ENCODE data around the gene CLTCL1.

GRCh38 chr22:19204640-19205039 lies 86.9 kb downstream of the CLTCL1 start:
- no peak for TF ChIP-seq CTCF (conservative IDR thresholded peaks at IDR 0.05; ENCODE audit: low read depth in 2 of 2)
- no peak for TF ChIP-seq CREB1 (CRISPR knock-in tag; IDR thresholded peaks at IDR 0.05; ENCODE audit: low read depth)
- TF ChIP-seq POLR2AphosphoS5 (IDR thresholded peaks at IDR 0.05; ENCODE audit: low read depth), result no peak
- TF ChIP-seq STAT1 (IDR thresholded peaks at IDR 0.05; ENCODE audit: unreplicated experiment), result no peak
- TF ChIP-seq ZNF114 (CRISPR knock-in tag; IDR thresholded peaks at IDR 0.05), result no peak
- TF ChIP-seq REST (IDR thresholded peaks at IDR 0.05; ENCODE audit: unreplicated experiment), result no peak
- TF ChIP-seq EZH2 (IDR thresholded peaks at IDR 0.05; ENCODE audit: low read depth, unreplicated experiment), result no peak
- TF ChIP-seq, protein P1, sequence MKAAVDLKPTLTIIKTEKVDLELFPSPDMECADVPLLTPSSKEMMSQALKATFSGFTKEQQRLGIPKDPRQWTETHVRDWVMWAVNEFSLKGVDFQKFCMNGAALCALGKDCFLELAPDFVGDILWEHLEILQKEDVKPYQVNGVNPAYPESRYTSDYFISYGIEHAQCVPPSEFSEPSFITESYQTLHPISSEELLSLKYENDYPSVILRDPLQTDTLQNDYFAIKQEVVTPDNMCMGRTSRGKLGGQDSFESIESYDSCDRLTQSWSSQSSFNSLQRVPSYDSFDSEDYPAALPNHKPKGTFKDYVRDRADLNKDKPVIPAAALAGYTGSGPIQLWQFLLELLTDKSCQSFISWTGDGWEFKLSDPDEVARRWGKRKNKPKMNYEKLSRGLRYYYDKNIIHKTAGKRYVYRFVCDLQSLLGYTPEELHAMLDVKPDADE (IDR thresholded peaks at IDR 0.05), result no peak
- no peak for TF ChIP-seq ZNF331 (CRISPR knock-in tag; IDR thresholded peaks at IDR 0.05; ENCODE audit: low read depth)
- TF ChIP-seq EZH2phosphoT487 (IDR thresholded peaks at IDR 0.05; ENCODE audit: unreplicated experiment), result no peak
- no peak for TF ChIP-seq JUNB (IDR thresholded peaks at IDR 0.05; ENCODE audit: unreplicated experiment)

Data from GM23338 (cell line).